Testis (tissue), 3 donors: ENCODE data around the gene CTSC. TPM values are rescaled to one million over a fixed set of nuclear protein-coding genes. Genes with fewer than 3 reads are reported as not detected.

Experiments
- DNase-seq: peaks from one replicate; pipeline ENCODE4 v3.0.0-alpha.2; 2019
- H3K27ac ChIP-seq, 2 donors: fragments of 200-600 bp; sonication (generic); one replicate each; pipeline ENCODE4 v1.5.1; 2019
- H3K27me3 ChIP-seq: fragments of 200-600 bp; sonication (generic); one replicate; pipeline ENCODE4 v1.5.1; 2019
- H3K36me3 ChIP-seq: fragments of 200-600 bp; sonication (generic); one replicate; pipeline ENCODE4 v1.5.1; 2017; ENCODE audit warnings: low read depth; ENCODE audit errors: missing control alignments
- H3K4me1 ChIP-seq: fragments of 200-600 bp; sonication (generic); one replicate; pipeline ENCODE4 v1.5.1; 2019
- H3K4me3 ChIP-seq, 2 donors: fragments of 200-600 bp; sonication (generic); one replicate each; pipeline ENCODE4 v1.5.1; 2017 to 2019
- H3K9me3 ChIP-seq: fragments of 200-600 bp; sonication (generic); one replicate; pipeline ENCODE4 v1.5.1; 2017
- POLR2A ChIP-seq: fragments of 450-650 bp; IDR thresholded peaks from one replicate; pipeline ENCODE4 v1.6.1; 2017; ENCODE audit warnings: antibody characterized with exemption, mild to moderate bottlenecking, moderate library complexity
- WGBS, 2 donors: methylation state at CpG; one replicate each; pipeline ENCODE4 v1.1.5; 2018; 5-methylcytosine and 5-hydroxymethylcytosine counted together
- intact Hi-C: fragments of 100-400 bp; cut with DNase I; formaldehyde crosslinking; loops from one replicate; pipeline ENCODE4 v1.15.1; 2023; ENCODE audit warnings: low total_unique reads
- polyA plus RNA-seq: library from polyadenylated mRNA; stranded (reverse); fragments of 350-450 nt; fragmentation: Illumina TruSeq; extraction: RNeasy Lipid Tissue Mini Kit (QIAGEN cat#74804); gene quantifications from one replicate; pipeline ENCODE4 v1.2.3, GENCODE V29; 2014; ENCODE audit warnings: low read depth, low replicate concordance; ENCODE audit not compliant: insufficient read depth
- total RNA-seq, 2 donors: library from RNA; depleted of rRNA; stranded (reverse); fragments of >200 nt; gene quantifications; one replicate each; pipeline ENCODE4 v1.2.3, GENCODE V29; 2016
- TF ChIP-seq, protein P1 (sequence below), 3 experiments: fragments of 450-650 bp in 2 of 3; fragments of 200-600 bp in 1 of 3; sonication (generic) in 1 of 3; IDR thresholded peaks; one replicate each; pipeline ENCODE4 v1.5.1; 2016 to 2019; ENCODE audit warnings: antibody characterized with exemption in 3 of 3, mild to moderate bottlenecking in 2 of 3, moderate library complexity in 1 of 3

Gene CTSC
- total and polyA plus RNA-seq, 3 donors from 2014 or later, result 39.1 to 71.0 (median 65.3) TPM

DNA sequence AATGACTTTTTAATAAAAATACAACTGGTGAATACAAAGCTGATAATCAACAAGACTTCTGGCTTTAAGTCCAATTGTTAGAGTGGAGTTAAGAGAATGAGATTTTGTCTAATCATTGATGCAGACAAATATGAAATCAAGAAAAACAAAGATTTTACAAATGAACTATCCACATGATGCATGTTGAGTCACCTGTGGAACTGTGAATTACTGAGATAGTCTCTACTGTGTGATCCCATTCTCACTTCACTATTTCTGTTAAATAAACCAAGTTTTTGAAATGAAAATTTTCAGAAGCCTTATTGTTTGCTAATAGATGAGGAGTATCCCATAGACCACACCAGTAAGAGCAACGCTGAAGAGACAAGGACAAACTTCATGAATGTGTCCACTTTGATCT lies 8.4 kb upstream of the CTSC start:
- intact Hi-C loops, result no loop called here
- H3K4me3 ChIP-seq, result no peak overlapping the region
- 85 to 97% methylated on average over 1 of the region's 1 CpG for WGBS, 2 donors
- H3K9me3 ChIP-seq, result no peaks in the 10 kb centered on the region
- TF ChIP-seq, protein P1, sequence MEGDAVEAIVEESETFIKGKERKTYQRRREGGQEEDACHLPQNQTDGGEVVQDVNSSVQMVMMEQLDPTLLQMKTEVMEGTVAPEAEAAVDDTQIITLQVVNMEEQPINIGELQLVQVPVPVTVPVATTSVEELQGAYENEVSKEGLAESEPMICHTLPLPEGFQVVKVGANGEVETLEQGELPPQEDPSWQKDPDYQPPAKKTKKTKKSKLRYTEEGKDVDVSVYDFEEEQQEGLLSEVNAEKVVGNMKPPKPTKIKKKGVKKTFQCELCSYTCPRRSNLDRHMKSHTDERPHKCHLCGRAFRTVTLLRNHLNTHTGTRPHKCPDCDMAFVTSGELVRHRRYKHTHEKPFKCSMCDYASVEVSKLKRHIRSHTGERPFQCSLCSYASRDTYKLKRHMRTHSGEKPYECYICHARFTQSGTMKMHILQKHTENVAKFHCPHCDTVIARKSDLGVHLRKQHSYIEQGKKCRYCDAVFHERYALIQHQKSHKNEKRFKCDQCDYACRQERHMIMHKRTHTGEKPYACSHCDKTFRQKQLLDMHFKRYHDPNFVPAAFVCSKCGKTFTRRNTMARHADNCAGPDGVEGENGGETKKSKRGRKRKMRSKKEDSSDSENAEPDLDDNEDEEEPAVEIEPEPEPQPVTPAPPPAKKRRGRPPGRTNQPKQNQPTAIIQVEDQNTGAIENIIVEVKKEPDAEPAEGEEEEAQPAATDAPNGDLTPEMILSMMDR (IDR thresholded peaks at IDR 0.05), result no peak
- TF ChIP-seq POLR2A, result no peak
- no peak overlapping the region for H3K27ac ChIP-seq
- no peak for DNase-seq
- no peaks in the 10 kb centered on the region for H3K27me3 ChIP-seq
- H3K36me3 ChIP-seq, result no peaks in the 10 kb centered on the region
- H3K4me1 ChIP-seq, result no peaks in the 10 kb centered on the region

DNA sequence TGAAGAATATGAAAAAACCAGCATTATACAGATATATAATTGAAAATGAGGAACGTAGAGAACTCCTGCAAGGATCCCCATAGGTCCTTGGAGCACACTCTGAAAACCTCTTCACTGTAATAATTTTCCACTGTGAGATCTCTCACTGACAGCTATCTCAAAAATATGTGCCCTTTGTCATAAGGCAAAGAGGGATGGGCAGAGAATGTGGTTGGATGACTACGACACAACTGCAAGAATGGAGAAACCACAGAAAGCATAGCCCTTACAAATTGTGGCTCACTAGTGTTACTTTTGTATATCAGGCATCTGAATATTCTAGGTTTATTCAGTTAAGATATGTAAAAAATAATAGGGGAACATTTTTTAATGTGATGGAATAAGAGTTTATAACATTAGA lies 7.9 kb upstream of the CTSC start:
- H3K36me3 ChIP-seq, result no peaks in the 10 kb centered on the region
- TF ChIP-seq, protein P1 (IDR thresholded peaks at IDR 0.05), result no peak
- TF ChIP-seq POLR2A, result no peak
- H3K27me3 ChIP-seq, result no peaks in the 10 kb centered on the region
- 86 to 90% methylated on average over 2 of the region's 2 CpGs for WGBS, 2 donors
- DNase-seq, result no peak
- H3K4me1 ChIP-seq, result no peaks in the 10 kb centered on the region
- intact Hi-C loops, result no loop called here
- H3K9me3 ChIP-seq, result no peaks in the 10 kb centered on the region
- no peak overlapping the region for H3K27ac ChIP-seq
- H3K4me3 ChIP-seq, result no peak overlapping the region

DNA sequence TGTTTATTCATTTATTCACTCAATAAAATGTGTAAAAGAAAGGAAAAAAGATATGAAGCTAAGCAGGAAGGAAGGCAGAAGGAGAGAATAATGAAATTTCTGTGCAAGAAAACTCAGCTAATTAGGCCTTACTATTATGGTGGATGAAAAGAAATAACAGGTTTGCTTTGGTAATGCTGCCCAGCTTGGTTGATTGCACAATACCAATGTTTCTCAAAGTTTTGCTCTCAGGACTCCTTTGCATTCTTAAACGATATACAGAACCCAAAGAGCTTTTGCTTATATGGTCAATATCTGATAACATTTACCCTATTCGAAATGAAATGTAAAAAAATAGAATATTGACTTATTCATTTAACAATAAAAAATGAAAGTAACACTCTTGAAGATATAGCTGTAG lies 7.3 kb upstream of the CTSC start:
- WGBS, 2 donors, result 84 to 87% methylated on average over 2 of the region's 2 CpGs
- H3K36me3 ChIP-seq, result no peaks in the 10 kb centered on the region
- no peak overlapping the region for H3K4me3 ChIP-seq
- H3K9me3 ChIP-seq, result no peaks in the 10 kb centered on the region
- intact Hi-C loops, result no loop called here
- no peak overlapping the region for H3K27ac ChIP-seq
- no peak for DNase-seq
- no peaks in the 10 kb centered on the region for H3K4me1 ChIP-seq
- TF ChIP-seq, protein P1 (IDR thresholded peaks at IDR 0.05), result no peak
- TF ChIP-seq POLR2A, result no peak
- H3K27me3 ChIP-seq, result no peaks in the 10 kb centered on the region

DNA sequence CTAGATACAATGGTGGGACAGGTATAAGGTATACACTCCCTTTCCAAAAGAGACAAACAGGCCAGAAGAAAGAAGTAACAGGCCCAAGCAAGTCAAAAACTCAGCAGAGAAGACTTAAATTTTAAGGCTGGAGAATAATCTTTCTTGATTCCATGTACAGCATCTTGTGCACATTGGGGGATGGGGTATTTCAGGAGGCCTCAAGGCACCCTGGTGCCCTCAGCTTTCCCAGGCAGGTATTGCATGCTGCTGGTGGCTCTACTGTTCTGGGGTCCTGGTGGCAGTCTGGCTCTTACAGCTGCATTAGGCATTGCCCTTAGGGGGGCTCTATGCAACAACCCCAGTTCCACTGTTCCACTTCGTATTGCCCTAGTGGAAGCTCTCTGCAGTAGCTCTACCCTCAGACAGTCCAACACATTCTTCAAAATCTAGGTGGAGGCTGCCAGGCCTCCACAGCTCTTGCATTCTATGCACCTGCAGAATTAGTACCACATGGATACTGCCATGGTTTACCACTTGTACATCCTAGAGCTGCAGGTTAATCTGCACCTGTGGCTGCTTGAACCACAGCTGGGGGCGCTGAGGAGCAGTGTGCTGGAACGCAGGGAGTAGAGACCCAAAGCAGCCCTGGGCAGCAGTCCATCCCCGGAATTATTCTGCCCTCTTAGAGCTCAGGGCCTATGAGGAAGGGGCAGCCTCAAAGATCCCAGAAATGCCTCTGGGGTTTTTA lies 4.2 kb upstream of the CTSC start:
- Histone ChIP-seq H3K27me3 (no peaks in the 10 kb centered on the region), H3K9me3 (no peaks in the 10 kb centered on the region), H3K4me3 (no peak overlapping the region), H3K4me1 (no peaks in the 10 kb centered on the region), H3K36me3 (no peaks in the 10 kb centered on the region), H3K27ac (no peak overlapping the region)
- no peak for DNase-seq
- 86 to 100% methylated on average over 4 of the region's 4 CpGs for whole genome bisulfite sequencing, 2 donors
- TF ChIP-seq, protein P1 (IDR thresholded peaks at IDR 0.05), result no peak
- TF ChIP-seq POLR2A, result no peak
- intact Hi-C loops, result no loop called here

DNA sequence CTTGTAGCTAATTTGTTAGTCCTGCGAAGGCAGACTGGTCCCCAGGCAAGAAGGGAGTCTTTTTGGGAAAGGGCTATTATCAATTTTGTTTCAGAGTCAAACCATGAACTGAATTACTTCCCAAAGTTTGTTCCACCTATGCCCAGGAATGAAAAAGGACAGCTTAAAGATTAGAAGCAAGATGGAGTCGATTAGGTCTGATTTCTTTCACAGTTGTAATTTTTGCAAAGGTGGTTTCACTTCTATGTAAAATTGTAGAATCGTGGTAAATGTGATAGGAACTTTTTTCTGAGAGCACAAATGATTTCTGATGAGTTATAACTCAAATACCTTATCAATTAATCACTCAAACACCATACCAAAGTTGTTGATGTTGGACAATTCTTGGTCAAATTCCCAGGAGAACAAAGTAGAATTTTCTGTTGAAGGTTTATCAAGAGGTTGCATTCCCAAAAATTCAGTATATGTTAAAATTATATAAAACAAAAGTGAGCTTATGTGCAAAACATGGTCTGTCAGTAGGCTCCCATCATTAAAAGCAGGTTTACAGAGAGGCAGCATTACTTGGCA lies 2.9 kb upstream of the CTSC start:
- Histone ChIP-seq H3K36me3 (no peaks in the 10 kb centered on the region), H3K4me3 (no peak overlapping the region), H3K4me1 (peaks cover 4% of the 10 kb centered on the region), H3K27ac (no peak overlapping the region), H3K9me3 (no peaks in the 10 kb centered on the region), H3K27me3 (no peaks in the 10 kb centered on the region)
- WGBS, 2 donors, result 70 to 77% methylated on average over 3 of the region's 3 CpGs
- TF ChIP-seq, protein P1 (IDR thresholded peaks at IDR 0.05), result no peak
- no peak for TF ChIP-seq POLR2A
- no peak for DNase-seq
- intact Hi-C loops, result no loop called here
